Measurements from ENCODE around the gene VILL. TPM values are rescaled to one million over a fixed set of nuclear protein-coding genes. Genes with fewer than 3 reads are reported as not detected.

VILL gene
- total and polyA plus RNA-seq, 2 of the 8 experiments (the other 6 are each of a cell fraction or from before 2014, with no cell fraction given): 4.1 to 4.2 TPM

- 86% methylated on average over 1 of the region's 1 CpG; no CpG with 5 or more reads in 1 of the 2 experiments for WGBS, 2 experiments (ENCODE audit: extremely low coverage in 1 of 2, insufficient coverage in 1 of 2, insufficient read length in 1 of 2, insufficient replicate concordance in 2 of 2, low coverage in 1 of 2, low lambda C conversion rate in 2 of 2, missing lambda C conversion rate in 1 of 2)
- Histone ChIP-seq H3K79me2 (ENCODE audit: control insufficient read depth in 1 of 2, insufficient read depth in 2 of 2, low read length in 2 of 2) (no peaks in the 10 kb centered on the region), H2AFZ (ENCODE audit: low read length) (no peak overlapping the region), H3K56ac (replicated peaks; ENCODE audit: insufficient read length, low read depth, low read length) (no peak overlapping the region), H2BK20ac (ENCODE audit: low read length) (no peak overlapping the region), H3K14ac (ENCODE audit: insufficient read length) (no peak overlapping the region), H3K4me3 (ENCODE audit: extremely low read depth in 1 of 4, insufficient read depth in 2 of 4, low read depth in 3 of 4, low read length in 4 of 4) (no peak overlapping the region), H3K23me2 (ENCODE audit: low read depth, low read length) (no peaks in the 10 kb centered on the region), H2BK5ac (ENCODE audit: low read depth, low read length) (no peak overlapping the region), H3K9ac (replicated peaks in 1 of 4; ENCODE audit: extremely low read depth in 1 of 4, low read depth in 3 of 4, low read length in 3 of 4) (no peak overlapping the region), H3K36me3 (ENCODE audit: control insufficient read depth in 2 of 4, insufficient read depth in 4 of 4, low read length in 3 of 4) (no peaks in the 10 kb centered on the region; a peak in 1 of 8 replicates), H2BK12ac (ENCODE audit: low read depth, low read length) (no peak overlapping the region), H3K18ac (ENCODE audit: extremely low read depth, low read length) (no peak overlapping the region), H4K91ac (replicated peaks; ENCODE audit: insufficient read length, low read length) (no peak overlapping the region), H3K9me3 (ENCODE audit: insufficient read depth in 2 of 2, low read depth in 1 of 2, low read length in 1 of 2) (no peaks in the 10 kb centered on the region), H3K79me1 (ENCODE audit: low read depth, low read length) (no peaks in the 10 kb centered on the region), H4K20me1 (replicated peaks in 1 of 2; ENCODE audit: control insufficient read depth in 1 of 2, insufficient read depth in 2 of 2, low read length in 2 of 2) (peaks cover 0 to 2% of the 10 kb centered on the region in 2 experiments), H2BK120ac (replicated peaks; ENCODE audit: low read depth, low read length) (no peak overlapping the region), H3K4me1 (replicated peaks in 1 of 4; ENCODE audit: control insufficient read depth in 3 of 4, insufficient read depth in 4 of 4, low read length in 3 of 4) (peaks cover 0 to 14% (median 11%) of the 10 kb centered on the region in 4 experiments; a peak in 2 of 7 replicates), H3K23ac (ENCODE audit: insufficient read length) (no peak overlapping the region), H2AK5ac (ENCODE audit: low read depth, low read length) (no peak overlapping the region), H3K27me3 (replicated peaks in 1 of 4; ENCODE audit: control insufficient read depth in 3 of 4, extremely low read depth in 1 of 4, insufficient read depth in 3 of 4, low read length in 3 of 4) (no peaks in the 10 kb centered on the region), H3K27ac (ENCODE audit: low read depth, low read length) (no peak overlapping the region), H2BK15ac (ENCODE audit: low read length) (no peak overlapping the region), H3K4ac (replicated peaks; ENCODE audit: insufficient read length, low read depth, low read length) (no peak overlapping the region), H4K5ac (ENCODE audit: insufficient read length, low read depth, low read length) (no peak overlapping the region), H3K4me2 (ENCODE audit: insufficient read depth in 1 of 2, low read depth in 2 of 2, low read length in 2 of 2) (no peak overlapping the region), H4K8ac (ENCODE audit: extremely low read depth, insufficient read depth, low read length) (no peak overlapping the region)
- CTCF ChIA-PET (ENCODE audit: partially characterized antibody): interaction anchor here (0.6 to 7.2 kb wide), 9 partner anchors 10 to 1380 kb away, joined by 3 to 60 read pairs (median 3); no protein-coding TSS in a partner anchor
- DNase-seq (ENCODE audit: low read depth in 1 of 2, low spot score in 2 of 2) (no peak), FAIRE-seq (no peak)
- POLR2A ChIA-PET (ENCODE audit: partially characterized antibody): interaction anchor here (1.1 to 1.7 kb wide), 3 partner anchors 8 to 103 kb away, joined by 3 to 4 read pairs (median 3); no protein-coding TSS in a partner anchor
- no peak for TF ChIP-seq SUZ12 (IDR thresholded peaks at IDR 0.05; ENCODE audit: low read length)
- no peak for TF ChIP-seq KDM5A (IDR thresholded peaks at IDR 0.05; ENCODE audit: low read length)
- no peak for TF ChIP-seq TAF1 (IDR thresholded peaks at IDR 0.05; ENCODE audit: low read depth, low read length)
- no peak for TF ChIP-seq ATF2 (IDR thresholded peaks at IDR 0.05; ENCODE audit: low read length)
- no peak for TF ChIP-seq RFX5 (IDR thresholded peaks at IDR 0.05; ENCODE audit: borderline replicate concordance, low read depth, low read length)
- no peak for TF ChIP-seq POLR2AphosphoS5 (IDR thresholded peaks at IDR 0.05; ENCODE audit: low read depth, low read length)
- TF ChIP-seq CBX5 (IDR thresholded peaks at IDR 0.05; ENCODE audit: low read depth, low read length): no peak
- TF ChIP-seq GTF2F1 (IDR thresholded peaks at IDR 0.05; ENCODE audit: borderline replicate concordance, low read depth, low read length): no peak
- TF ChIP-seq NANOG (IDR thresholded peaks at IDR 0.05; ENCODE audit: insufficient read depth, low read depth, low read length, poor library complexity, severe bottlenecking): no peak
- TF ChIP-seq KDM4A (IDR thresholded peaks at IDR 0.05; ENCODE audit: low read depth, low read length, severe bottlenecking): no peak
- no peak for TF ChIP-seq BACH1 (IDR thresholded peaks at IDR 0.05; ENCODE audit: low read length)
- no peak for TF ChIP-seq CHD1 (IDR thresholded peaks at IDR 0.05; ENCODE audit: low read depth, low read length)
- TF ChIP-seq HDAC6 (IDR thresholded peaks at IDR 0.05; ENCODE audit: low read depth, low read length): no peak
Observed at GRCh38 chr3:37964716-37965115, 25.9 kb upstream of the VILL start.
